Nephron (organoid): Measurements from ENCODE around the gene DMXL1.

ENCODE experiments used
- H3K27ac Mint-ChIP-seq, 3 experiments: 2 replicates each; pipeline ENCODE4 v1.8.0; 2020; ENCODE audit warnings: mixed read lengths in 3 of 3, mild to moderate bottlenecking in 2 of 3, moderate library complexity in 1 of 3
- H3K27me3 Mint-ChIP-seq: 2 replicates; pipeline ENCODE4 v1.8.0; 2021; ENCODE audit warnings: low read depth, mild to moderate bottlenecking, moderate library complexity, mixed read lengths
- H3K36me3 Mint-ChIP-seq: 2 replicates; pipeline ENCODE4 v1.8.0; 2020; ENCODE audit warnings: low read depth, mixed read lengths
- H3K4me1 Mint-ChIP-seq: 2 replicates; pipeline ENCODE4 v1.8.0; 2020; ENCODE audit warnings: mixed read lengths
- H3K4me3 Mint-ChIP-seq, 3 experiments: 2 replicates each; pipeline ENCODE4 v1.8.0; 2020; ENCODE audit warnings: mild to moderate bottlenecking in 3 of 3, mixed read lengths in 3 of 3, moderate library complexity in 2 of 3
- H3K9me3 Mint-ChIP-seq: 2 replicates; pipeline ENCODE4 v1.8.0; 2020; ENCODE audit warnings: mixed read lengths
- CTCF ChIP-seq, 3 experiments: fragments of 200-600 bp; sonication (generic); IDR thresholded peaks; one replicate each; pipeline ENCODE4 v1.5.0; 2021; ENCODE audit warnings: antibody characterized with exemption in 3 of 3; ENCODE audit not compliant: unreplicated experiment in 3 of 3

DMXL1 gene

GRCh38 chr5:119275146-119275545 lies 204.3 kb downstream of the DMXL1 start:
- Mint-ChIP-seq H3K27ac (no peak overlapping the region), H3K27me3 (no peaks in the 10 kb centered on the region), H3K36me3 (no peaks in the 10 kb centered on the region), H3K9me3 (no peaks in the 10 kb centered on the region), H3K4me3 (no peak overlapping the region), H3K4me1 (peaks cover 5% of the 10 kb centered on the region)
- TF ChIP-seq CTCF (IDR thresholded peaks at IDR 0.05; ENCODE audit: unreplicated experiment in 3 of 3), result no peak

- H3K4me3 Mint-ChIP-seq, result no peak overlapping the region
- no peak for TF ChIP-seq CTCF (IDR thresholded peaks at IDR 0.05; ENCODE audit: unreplicated experiment in 3 of 3)
- H3K4me1 Mint-ChIP-seq, result peaks cover 10% of the 10 kb centered on the region
- no peaks in the 10 kb centered on the region for H3K9me3 Mint-ChIP-seq
- no peak overlapping the region for H3K27ac Mint-ChIP-seq
- H3K27me3 Mint-ChIP-seq, result no peaks in the 10 kb centered on the region
- no peaks in the 10 kb centered on the region for H3K36me3 Mint-ChIP-seq
These were observed 204.8 kb downstream of the DMXL1 start for GRCh38 chr5:119275601-119276173.

GRCh38 chr5:119276978-119277377 lies 206.1 kb downstream of the DMXL1 start:
- Mint-ChIP-seq H3K27ac (no peak overlapping the region), H3K36me3 (no peaks in the 10 kb centered on the region), H3K9me3 (no peaks in the 10 kb centered on the region), H3K4me3 (no peak overlapping the region), H3K27me3 (no peaks in the 10 kb centered on the region), H3K4me1 (peaks cover 15% of the 10 kb centered on the region)
- no peak for TF ChIP-seq CTCF (IDR thresholded peaks at IDR 0.05; ENCODE audit: unreplicated experiment in 3 of 3)

- peaks cover 11% of the 10 kb centered on the region for H3K4me1 Mint-ChIP-seq
- TF ChIP-seq CTCF (IDR thresholded peaks at IDR 0.05; ENCODE audit: unreplicated experiment in 3 of 3), result no peak
- no peaks in the 10 kb centered on the region for H3K27me3 Mint-ChIP-seq
- no peak overlapping the region for H3K4me3 Mint-ChIP-seq
- H3K9me3 Mint-ChIP-seq, result no peaks in the 10 kb centered on the region
- no peaks in the 10 kb centered on the region for H3K36me3 Mint-ChIP-seq
- H3K27ac Mint-ChIP-seq, result no peak overlapping the region
These were observed 208.2 kb downstream of the DMXL1 start for GRCh38 chr5:119279093-119279492.

- H3K27ac Mint-ChIP-seq, result no peak overlapping the region
- peaks cover 18% of the 10 kb centered on the region for H3K4me1 Mint-ChIP-seq
- no peaks in the 10 kb centered on the region for H3K27me3 Mint-ChIP-seq
- no peak for TF ChIP-seq CTCF (IDR thresholded peaks at IDR 0.05; ENCODE audit: unreplicated experiment in 3 of 3)
- no peak overlapping the region for H3K4me3 Mint-ChIP-seq
- no peaks in the 10 kb centered on the region for H3K9me3 Mint-ChIP-seq
- no peaks in the 10 kb centered on the region for H3K36me3 Mint-ChIP-seq
These were observed 209.5 kb downstream of the DMXL1 start for GRCh38 chr5:119280380-119280779.

- no peak overlapping the region for H3K27ac Mint-ChIP-seq
- no peaks in the 10 kb centered on the region for H3K36me3 Mint-ChIP-seq
- H3K27me3 Mint-ChIP-seq, result no peaks in the 10 kb centered on the region
- H3K9me3 Mint-ChIP-seq, result no peaks in the 10 kb centered on the region
- no peak overlapping the region for H3K4me3 Mint-ChIP-seq
- no peak for TF ChIP-seq CTCF (IDR thresholded peaks at IDR 0.05; ENCODE audit: unreplicated experiment in 3 of 3)
- H3K4me1 Mint-ChIP-seq, result peaks cover 33% of the 10 kb centered on the region
These were observed 211.7 kb downstream of the DMXL1 start for GRCh38 chr5:119282628-119283027.
